IPS-NIHi7 (cell line): ENCODE results near the gene USB1.
"Not testable (repeated sequence)": the region's sequence is repeated elsewhere in the genome, so short reads cannot be mapped to it uniquely, and the experiment has no call there.

Source experiments
- DNase-seq: peaks from one replicate; pipeline ENCODE4 v3.0.0; 2012; ENCODE audit warnings: mixed read lengths; ENCODE audit errors: extremely low spot score

USB1 gene

DNA sequence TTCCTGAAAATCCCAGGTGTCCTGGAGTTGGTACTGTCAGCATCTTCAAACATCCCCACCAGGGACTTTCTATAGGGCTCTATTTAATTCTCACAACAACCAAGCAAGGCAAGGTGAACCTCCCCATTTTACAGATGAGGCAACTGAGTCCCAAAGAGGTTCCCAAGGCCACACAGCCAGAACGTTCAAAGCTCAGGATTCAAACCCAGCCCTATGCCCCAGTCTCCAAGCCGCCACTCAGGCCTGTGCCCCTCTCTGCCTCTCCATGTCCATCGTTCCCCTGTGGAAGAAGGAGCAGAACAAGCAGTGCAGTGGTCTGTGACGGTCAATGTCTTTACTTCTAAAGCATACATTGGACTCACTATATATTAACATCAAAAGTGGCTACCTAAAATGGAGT lies 6.8 kb upstream of the USB1 start:
- DNase-seq: no peak

DNA sequence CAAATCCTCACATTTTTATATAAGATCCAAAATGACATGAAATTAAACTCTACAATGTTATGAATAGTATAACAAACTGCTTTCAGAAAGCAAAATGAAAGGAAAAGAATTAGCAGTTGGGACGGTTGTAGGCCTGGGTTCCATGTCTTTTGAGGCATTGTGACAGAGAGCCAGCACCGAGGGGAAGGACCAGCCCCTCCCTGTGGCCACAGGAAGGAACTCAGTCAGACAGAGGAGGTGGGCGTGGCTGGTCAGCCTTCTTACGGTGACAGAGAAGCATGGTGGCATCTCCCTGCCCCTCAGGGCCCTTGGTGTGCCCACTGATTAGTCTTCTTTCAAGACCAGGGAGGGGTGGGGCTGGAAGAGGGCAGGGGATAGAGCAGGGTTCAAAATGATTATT lies 6.4 kb upstream of the USB1 start:
- DNase-seq: peak; percentile 52

DNA sequence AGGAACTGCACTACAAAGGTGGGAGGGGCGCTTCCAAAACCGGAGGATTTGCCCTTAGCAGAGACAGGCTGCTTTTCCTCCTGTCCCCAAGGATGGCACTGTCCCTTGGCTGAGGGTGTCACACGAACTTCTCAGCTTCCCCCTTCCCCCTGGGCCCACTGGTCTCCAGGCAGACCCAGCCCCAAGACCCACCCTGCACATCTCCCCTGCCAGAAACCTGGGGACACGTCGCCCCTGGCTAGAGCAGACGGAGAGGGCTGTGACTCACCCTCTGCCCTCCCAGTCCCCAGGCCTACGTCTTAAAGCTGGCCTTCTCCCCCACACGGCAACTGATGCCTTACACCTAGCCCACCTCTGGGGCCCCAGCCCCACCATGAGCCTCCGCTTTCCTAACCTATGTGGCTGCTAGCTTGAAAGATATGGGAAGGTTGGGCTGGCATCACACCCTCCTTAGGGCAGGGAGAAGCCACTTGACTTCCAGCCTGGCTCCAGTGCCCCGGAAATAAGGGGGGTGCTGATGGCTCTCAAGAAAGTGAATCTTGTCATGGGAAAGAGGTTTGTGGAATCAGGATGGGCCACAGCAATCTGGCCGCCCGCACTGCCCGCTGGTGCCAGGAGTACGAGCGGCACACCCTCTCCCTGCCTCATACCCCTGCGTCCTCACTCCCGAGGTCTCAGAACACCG lies 5.3 kb upstream of the USB1 start:
- DNase-seq: no peak

DNA sequence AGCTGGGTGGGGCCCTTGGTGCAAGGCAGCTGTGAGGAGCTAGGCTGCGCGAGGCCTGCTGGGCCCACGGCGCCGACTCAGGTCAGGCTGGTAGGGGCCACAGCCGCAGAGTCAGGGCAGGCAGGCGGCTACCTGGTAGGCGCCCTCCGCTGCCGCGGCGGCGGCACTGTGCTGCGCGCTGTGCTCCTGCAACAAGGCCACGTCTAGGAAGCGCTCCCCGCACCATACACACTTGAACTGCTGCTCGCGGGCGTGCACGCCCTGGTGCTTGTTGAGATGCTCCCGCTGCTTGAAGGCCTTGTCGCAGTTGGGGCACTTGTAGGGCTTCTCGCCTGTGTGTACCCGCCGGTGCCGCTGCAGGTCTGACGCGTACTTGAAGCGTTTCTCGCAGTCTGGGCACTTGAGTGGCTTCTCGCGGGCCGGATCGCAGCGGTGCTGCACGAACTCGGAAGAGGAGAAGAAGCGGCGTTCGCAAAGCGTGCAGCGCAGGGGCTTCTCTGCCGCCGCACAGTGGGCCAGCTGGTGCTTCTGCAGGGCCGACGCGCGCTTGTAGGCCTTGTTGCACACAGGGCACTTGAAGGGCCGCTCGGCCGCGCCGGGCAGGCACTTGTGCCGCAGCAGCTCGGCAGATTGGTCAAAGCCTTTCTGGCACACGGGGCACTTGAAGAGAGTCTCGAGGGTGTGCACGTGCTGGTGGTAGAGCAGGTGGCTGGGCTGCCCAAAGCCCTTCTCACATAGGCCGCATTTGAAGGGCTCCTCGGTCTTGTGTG lies 4.6 kb upstream of the USB1 start:
- DNase-seq: no peak

DNA sequence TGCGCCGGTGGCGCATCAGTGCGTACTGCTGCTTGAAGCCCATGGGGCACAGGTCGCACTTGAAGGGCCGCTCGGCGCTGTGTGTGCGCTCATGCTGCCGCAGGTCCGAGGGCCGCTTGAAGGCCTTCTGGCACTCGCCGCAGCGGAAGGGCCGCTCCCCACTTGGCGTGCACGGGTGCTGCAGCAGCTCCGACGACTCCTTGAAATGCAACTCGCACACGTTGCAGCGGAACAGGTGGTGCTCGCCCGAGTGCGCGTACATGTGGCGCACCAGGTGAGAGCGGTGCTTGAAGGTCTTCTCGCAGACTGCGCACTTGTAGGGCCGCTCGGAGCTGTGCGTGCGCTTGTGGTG lies 4.1 kb upstream of the USB1 start:
- DNase-seq: no peak

DNA sequence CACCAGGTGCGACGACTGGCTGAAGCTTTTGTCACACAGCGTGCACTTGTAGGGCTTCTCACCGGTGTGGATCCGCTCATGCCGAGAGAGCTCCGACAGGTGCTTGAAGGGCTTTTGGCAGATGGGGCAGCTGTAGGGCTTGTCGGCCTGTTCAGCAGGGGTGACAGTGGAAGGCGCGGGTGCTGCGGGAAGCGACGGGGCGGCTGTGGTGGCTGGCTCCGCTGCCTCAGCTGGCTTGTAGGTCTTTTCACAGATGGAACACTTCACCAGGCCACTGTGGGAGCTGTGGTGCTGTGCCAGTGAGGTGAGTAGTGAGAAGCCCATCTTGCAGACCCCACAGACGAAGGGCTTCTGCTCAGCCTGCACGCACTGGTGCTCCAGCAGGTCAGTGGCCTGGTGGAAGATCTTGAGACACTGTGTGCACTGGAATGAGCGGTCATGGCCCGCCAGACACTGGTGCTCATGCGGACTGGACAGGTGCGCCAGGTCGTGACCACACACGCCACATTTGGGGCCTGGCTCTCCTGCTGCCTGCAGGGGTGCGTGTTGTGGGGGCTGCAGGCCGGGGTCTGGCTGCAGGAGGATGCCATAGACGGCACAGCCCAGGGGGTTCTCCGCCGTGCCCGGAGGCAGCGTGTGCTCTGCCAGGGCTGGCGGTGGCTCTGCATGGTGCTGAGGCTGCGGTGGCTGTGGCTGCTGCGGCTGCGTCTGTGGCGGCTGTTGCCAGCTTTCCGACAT lies 3.5 kb upstream of the USB1 start:
- DNase-seq: no peak

DNA sequence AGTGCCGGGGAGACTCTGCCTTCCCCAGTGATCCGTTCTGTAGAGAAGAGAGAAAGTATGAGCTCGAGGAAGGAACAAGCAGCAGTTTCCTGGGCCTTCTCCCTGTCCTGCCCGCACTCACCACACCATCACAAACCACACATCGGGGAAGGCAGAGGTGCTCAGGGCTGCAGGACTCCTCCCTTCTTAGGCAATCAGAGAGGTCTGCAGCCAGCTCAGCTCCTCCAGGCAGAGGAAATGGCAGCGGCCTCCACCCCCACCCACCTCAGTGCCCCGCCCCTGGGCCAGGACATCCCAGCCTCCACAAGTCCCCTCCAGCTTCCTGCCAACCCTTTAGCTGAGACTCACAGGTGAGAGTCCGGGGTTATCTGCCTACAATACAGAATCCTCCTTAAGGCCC lies 2.7 kb upstream of the USB1 start:
- peak; percentile 30 for DNase-seq

DNA sequence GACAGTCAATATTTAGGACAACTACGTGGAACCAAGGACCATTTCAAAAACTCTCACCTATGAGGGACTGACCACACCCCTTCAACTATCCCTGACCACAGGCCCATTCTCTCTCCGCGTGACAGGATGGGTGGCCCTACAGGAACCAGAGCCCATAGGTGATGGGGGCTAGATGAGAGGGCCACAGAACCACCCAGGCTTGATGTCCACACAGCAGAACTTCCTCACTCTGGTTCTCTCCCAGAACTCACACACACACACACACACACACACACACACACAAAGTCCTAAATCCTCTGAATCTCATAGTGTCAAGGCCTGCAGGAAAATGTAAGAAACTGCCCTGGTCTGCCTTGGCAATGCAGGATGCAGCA lies 2.2 kb upstream of the USB1 start:
- no peak for DNase-seq

DNA sequence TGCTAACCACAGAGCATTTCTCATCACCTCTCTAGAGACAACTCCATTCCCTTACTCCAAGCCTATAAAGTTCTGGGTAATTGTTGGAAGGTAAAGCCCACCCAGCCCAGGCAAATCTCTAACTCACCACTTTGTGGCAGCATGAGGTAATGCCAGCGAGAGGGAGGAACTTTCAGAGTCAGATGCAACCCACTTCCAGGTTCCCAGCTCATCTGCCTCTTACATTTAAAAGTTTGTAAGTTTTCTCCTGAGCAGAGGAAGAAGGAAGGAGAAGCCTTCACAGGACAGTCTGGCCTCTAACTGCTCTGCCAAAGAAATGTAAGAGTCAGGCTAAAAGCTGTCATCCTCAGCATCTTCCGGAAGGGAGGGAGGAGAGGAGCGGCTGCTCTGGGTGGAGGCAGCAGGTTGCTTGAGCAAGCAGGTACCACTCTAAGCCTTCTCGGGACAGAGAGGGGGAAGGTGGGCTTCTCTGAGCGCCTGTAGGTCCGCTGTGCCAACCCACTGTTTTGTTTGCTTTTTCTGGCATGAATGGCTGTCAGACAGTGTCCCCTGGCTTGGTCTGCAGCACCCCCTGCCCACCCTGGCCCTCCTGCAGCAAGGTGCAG lies 1.7 kb upstream of the USB1 start:
- DNase-seq: no peak

DNA sequence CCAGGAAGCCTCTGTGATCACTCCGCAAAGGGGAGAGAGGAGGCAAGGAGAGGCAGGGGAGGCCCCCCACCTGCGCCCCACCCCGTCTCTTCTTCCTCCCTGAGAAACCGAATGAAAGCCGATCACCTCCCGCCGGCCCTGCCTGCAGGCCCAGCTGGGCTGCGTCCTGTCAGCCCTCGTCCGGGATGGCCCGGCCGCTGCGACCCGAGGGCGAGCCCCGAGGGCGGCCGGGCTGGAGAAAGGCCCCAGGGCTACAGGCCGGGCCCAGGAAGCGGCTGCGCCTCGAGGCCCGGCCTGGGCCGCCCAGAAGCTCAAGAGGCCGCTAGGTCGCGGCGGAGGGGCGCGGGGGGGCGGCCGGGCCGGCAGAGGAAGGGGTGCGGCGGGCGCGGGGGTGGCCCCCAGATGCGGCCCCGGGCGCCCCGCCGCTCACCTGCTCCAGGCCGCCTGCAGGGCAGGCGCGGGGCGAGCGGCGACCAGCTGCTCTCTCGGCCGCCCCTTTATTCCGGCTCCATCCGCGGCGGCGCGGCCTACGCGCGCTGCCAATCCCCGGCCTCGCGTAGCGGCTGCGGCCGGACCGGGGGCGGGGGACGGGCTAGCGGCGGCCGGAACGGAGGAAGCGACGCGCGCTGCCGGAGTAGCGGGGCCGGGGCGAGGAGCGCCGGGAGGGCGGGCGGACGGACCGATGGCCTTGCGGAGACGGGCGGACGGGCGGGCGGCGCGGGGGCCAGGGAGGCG lies 1.1 kb upstream of the USB1 start, which contains the start of gene ZNF319:
TSS of gene ZNF319 (minus strand) at position 702 of the 735 bp plus-strand sequence. CDS start 2,407 bp downstream, outside the sequence.
- DNase-seq: peak; percentile 35

DNA sequence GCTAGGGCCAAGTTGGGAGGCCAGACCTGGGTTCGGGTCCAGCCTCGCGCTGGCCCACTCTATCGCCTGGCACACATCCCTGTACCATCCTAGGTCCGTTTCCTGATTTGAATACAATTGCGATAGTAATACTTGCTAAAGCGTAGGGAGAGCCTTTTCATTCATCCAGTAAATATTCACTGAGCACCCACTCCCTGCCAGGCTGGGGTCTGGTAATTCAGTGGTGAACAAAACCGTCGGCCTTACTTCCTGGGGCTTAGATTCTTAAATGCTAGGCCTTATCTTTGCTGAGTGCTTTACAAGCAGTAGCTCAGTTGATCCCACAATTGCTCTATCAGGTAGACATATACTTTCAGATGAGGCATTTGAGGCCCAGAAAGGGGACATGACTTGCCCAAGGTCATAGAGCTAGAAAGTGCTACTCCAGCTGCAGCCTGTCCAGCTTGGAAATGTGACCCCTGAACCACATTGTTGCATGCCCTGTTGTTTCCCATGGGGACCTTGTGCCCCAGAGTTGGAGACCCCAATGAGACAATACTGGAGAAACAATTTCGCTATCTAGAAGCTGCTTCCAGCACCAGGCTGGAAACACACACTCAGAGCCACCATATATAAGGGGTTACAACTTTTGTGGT lies 691 bp downstream of the USB1 start:
- no peak for DNase-seq

DNA sequence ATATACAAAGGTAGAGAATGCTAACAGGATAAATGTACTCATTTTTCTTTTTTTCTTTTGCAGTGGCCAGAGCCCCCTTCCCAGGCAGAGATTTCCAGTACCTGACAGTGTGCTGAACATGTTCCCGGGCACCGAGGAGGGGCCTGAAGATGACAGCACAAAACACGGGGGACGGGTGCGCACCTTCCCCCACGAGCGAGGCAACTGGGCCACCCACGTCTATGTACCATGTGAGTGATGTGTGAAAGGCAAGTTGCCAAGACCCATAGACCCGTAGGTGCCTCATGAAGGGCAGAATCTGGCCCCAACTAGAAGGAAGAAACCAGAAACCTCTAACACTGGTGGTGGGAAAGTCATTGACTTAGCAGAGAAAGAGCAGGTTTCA lies 1.2 kb downstream of the USB1 start:
- DNase-seq: no peak

DNA sequence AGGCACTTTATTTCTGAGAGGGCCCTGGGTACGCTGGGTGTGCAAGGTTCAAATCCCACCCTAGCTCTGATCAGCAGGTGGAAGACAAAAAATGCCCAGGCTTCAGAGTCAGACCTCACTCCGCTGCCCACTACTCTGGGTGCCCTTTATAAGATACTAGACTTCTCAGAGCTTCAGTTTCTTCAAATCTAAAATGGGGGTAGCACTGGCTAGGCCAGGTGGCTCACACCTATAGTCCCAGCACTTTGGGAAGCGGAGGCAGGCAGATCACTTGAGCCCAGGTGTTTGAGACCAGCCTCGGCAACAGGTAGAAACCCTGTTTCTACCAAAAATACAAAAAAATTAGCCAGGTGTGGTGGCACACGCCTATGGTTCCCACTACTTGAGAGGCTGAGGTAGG lies 1.7 kb downstream of the USB1 start:
- DNase-seq: no peak

DNA sequence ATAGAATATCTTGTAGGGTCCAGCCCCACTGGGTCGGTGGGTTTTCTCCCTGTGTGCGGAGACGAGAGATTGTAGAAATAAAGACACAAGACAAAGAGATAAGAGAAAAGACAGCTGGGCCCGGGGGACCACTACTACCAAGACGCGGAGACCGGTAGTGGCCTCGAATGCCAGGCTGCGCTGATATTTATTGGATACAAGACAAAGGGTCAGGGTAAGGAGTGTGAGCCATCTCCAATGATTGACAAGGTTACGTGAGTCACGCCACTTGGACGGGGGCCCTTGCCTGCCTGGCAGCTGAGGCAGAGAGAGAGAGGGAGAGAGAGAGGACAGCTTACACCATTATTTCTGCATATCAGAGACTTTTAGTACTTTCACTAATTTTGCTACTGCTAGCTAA lies 3.5 kb downstream of the USB1 start:
- not testable (repeated sequence) for DNase-seq

DNA sequence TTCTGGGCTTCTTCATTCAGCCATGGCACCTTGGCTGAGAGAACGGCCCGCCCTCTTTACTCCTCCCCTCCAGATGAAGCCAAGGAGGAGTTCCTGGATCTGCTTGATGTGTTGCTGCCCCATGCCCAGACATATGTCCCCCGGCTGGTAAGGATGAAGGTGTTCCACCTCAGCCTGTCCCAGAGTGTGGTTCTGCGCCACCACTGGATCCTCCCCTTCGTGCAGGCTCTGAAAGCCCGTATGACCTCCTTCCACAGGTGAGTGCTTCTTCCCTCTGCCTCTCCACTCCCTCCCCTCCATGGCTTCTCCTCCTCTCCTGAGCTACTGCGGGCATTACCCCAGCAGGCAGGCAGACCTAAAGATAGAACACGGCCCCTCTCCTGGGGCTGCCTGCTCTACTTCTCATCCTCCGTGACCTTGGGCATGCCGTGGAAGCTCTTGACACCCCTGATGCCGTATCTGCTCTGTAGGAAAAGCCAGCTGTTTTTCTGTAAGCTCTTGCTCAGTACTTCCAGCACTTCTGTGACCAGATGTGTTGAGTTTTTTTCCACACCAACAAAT lies 8.7 kb downstream of the USB1 start:
- DNase-seq: no peak

DNA sequence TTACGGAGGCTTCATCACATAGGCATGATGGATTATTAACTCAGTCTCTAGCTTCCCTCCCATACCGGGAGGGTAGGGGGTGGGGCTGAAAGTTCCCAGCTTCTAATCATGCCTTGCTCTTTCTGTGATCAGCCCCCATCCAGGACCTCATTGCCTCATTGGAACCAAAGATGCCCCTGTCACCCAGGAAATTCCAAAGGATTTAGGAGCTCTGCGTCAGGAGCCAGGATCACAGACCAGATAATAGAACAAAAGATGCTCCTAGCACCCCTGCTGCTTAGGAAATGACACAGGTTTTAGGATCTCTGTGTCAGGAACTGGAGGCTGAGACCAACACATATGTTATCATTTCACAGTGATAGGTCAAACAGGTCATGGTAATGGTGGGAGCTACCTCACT lies 9.7 kb downstream of the USB1 start:
- DNase-seq: no peak

DNA sequence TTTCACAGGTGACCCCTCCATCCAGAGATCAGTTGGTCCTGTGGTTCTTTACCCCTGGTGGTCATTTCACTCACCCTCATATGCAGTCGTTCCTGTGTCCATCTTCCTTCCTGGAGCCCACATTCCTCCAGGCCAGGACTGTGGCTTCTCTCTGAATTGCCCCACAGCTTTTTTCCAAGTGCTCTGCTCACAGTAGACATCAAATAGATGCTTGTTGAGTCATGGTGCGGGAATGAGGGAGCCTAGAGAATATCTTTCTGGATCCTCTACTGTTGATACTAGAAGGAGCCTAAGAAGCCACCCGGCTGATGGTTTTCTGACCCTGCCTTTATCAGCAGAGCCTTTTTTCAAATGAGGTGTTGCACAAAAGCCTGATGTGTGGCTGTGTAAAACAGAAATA lies 10.4 kb downstream of the USB1 start:
- DNase-seq: no peak

DNA sequence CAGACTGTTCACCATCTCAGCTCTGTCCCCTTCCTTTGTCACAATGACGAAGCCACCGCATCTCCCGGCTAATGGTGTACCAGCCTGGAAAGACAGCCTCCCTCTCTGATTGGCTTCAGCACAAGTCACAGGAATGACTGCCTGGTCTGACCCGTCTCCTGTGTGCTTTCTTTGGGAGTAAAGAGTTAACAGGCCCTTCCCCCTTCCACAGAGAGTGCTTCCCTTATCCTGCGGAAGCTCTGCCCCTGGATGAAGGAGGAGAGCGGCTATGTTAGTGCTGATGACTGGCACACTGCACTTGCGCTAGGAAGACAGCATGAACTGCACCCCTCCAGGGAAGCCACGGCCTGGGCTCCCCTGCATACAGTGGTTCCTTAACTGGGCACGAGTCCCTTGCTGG lies 11.3 kb downstream of the USB1 start:
- no peak for DNase-seq

DNA sequence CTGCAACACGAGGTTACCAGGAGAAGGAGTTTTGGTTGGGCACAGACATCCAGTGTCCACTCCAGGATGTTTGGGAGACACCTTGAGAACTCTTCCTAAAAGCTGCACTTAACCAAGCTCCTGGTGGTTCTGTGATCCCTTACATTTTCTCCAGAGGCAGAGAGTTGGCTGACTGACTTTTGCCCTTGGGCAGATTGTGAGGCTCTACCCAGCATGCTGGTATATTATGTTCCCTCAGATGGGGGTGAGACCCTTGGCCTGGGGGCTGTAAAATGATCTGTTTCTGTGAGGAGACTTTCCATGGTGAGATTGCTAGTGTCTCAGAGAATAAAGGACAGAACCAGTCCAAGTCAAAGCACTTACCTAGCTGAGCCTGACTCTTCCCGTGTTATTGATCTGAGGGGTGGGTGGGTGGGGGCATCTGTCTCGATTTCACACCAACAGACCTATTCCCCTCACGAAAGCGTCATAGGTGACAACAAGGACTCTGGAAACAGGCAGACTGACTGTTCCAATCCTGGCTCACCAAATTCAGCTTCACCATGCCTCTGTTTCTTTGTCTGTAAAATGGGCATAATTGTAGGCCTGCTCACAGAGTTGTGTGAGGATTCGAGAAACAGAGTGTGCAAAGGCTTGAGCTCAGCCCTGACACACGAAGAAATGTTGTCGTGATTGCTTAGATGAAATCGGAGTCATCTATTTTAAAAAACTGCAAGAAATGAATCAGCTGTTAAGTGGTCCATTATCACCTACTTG lies 12.2 kb downstream of the USB1 start:
- no peak for DNase-seq

DNA sequence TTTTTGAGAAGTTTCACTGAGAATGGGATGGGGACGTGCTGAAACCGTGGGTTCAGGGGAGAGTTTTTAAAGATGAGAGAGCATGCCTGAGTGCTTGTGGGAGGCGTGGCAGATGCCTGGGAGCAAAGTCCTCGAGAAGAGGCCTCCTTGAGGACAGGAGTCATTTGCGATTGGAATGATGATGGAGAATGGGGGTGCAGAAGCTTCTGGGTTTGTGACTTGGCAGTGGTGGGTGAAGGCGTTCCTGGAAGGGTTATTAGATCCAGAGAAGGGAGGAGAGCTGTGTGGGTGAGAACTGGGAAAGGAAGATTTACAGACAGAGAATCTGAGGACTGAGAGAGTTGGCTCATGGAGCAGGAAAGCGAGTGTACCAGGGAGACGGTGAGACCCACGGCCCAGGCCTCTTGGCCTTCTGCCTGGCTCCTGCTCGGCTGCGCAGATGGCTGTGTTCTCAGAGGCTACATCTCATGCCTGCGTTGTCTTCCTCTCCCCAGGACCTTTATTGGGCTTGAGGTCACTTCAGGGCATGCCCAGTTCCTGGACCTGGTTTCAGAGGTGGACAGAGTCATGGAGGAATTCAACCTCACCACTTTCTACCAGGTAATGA lies 15.7 kb downstream of the USB1 start:
- DNase-seq: no peak
